ENCODE results near the gene FXYD7. TPM values are rescaled to one million over a fixed set of nuclear protein-coding genes. Genes with fewer than 3 reads are reported as not detected.

The FXYD7 gene
- total RNA-seq, 2 experiments from 2014 or later: 15.3 to 15.6 TPM

DNA sequence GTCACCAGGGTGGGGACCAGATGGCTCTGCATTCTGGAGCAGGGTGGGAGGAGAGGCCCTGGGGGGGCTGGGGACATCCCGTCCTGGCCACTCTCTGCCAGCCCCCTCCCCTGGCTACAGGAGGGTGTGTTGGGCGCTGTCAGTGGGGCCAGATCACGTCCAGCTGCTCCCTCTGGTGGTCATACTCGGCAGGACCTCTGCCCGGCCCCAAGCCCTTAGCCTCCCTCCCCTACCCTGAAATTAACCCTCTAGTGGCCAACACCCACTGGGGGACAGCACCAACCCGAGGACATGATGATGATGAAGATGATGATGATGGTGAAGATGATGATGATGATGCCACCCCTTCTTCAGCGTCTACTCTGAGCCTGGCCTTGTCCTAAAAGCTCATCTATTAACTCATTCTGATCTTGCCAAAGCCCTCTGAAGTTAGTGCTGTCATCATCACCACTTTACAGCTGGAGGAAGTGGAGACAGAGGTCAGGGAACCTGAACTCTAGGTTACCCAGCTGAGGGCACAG lies 7.6 kb upstream of the FXYD7 start:
- Histone ChIP-seq H3K4me3 (ENCODE audit: low read length) (no peak overlapping the region), H3K9me3 (ENCODE audit: control insufficient read depth in 1 of 2, insufficient read depth in 1 of 2, low read length in 2 of 2) (no peaks in the 10 kb centered on the region), H3K36me3 (ENCODE audit: insufficient read depth, low read length) (no peaks in the 10 kb centered on the region), H3K27me3 (ENCODE audit: control insufficient read depth in 1 of 2, insufficient read depth in 2 of 2, low read length in 2 of 2) (no peaks in the 10 kb centered on the region), H3K4me1 (ENCODE audit: insufficient read depth, low read length) (peaks cover 13% of the 10 kb centered on the region), H3K27ac (ENCODE audit: low read depth in 1 of 2, low read length in 2 of 2) (no peak overlapping the region)
- peak; percentile 92 for ATAC-seq (ENCODE audit: poor library complexity)
- intact Hi-C loops (cut with DNase I, micrococcal nuclease): loop anchor here in 1 of 2 experiments (2.0 kb wide), 1 partner anchor 21 kb away; the partner anchor contains the start of gene FXYD3
- ChIA-PET CTCF (interaction anchor here (0.7 to 2.2 kb wide), 4 partner anchors 22 to 375 kb away, joined by 3 to 10 read pairs (median 4); no protein-coding TSS in a partner anchor), POLR2A (interaction anchor here (0.8 to 1.1 kb wide), 2 partner anchors 10 to 76 kb away, joined by 3 read pairs; no protein-coding TSS in a partner anchor)
- H3K27me3 Mint-ChIP-seq: no peaks in the 10 kb centered on the region
- H3K4me3 Mint-ChIP-seq: no peak overlapping the region
- no peaks in the 10 kb centered on the region for H3K36me3 Mint-ChIP-seq (ENCODE audit: low read depth)
- TF ChIP-seq, protein P1, sequence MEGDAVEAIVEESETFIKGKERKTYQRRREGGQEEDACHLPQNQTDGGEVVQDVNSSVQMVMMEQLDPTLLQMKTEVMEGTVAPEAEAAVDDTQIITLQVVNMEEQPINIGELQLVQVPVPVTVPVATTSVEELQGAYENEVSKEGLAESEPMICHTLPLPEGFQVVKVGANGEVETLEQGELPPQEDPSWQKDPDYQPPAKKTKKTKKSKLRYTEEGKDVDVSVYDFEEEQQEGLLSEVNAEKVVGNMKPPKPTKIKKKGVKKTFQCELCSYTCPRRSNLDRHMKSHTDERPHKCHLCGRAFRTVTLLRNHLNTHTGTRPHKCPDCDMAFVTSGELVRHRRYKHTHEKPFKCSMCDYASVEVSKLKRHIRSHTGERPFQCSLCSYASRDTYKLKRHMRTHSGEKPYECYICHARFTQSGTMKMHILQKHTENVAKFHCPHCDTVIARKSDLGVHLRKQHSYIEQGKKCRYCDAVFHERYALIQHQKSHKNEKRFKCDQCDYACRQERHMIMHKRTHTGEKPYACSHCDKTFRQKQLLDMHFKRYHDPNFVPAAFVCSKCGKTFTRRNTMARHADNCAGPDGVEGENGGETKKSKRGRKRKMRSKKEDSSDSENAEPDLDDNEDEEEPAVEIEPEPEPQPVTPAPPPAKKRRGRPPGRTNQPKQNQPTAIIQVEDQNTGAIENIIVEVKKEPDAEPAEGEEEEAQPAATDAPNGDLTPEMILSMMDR (IDR thresholded peaks at IDR 0.05): peak; percentile 58
- peak in 13 of 14 experiments; percentile 42 to 81 (median 58) for DNase-seq
- peak overlapping the region; percentile 13 for H3K27ac Mint-ChIP-seq
- no peaks in the 10 kb centered on the region for H3K9me3 Mint-ChIP-seq
- peaks cover 8% of the 10 kb centered on the region for H3K4me1 Mint-ChIP-seq (ENCODE audit: low read depth)

DNA sequence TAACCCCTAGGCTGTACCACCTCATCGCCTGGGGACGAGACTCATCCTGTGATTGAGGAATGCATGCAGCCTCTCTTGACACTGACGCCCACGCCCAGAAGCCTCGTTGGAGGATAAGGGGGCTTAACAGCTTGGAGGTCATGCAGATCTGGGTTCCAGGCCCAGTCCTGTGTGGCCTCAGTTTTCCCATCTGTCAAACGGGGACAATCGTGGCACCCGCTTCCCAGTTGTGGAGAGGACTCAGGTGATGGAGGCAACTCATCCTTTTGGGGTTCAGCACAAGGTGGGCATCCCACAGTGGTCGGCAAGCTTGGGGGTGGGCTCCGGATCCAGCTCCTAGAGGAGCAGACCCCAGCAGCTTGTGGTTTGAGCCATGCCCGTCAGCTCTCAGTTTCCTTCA lies 6.8 kb upstream of the FXYD7 start:
- no peak overlapping the region for H3K4me3 ChIP-seq (ENCODE audit: low read length)
- no peaks in the 10 kb centered on the region for H3K36me3 ChIP-seq (ENCODE audit: insufficient read depth, low read length)
- peaks cover 15% of the 10 kb centered on the region for H3K4me1 Mint-ChIP-seq (ENCODE audit: low read depth)
- ChIA-PET POLR2A (interaction anchor here (0.8 to 1.1 kb wide), 2 partner anchors 11 to 75 kb away, joined by 3 read pairs; no protein-coding TSS in a partner anchor), CTCF (interaction anchor here (1.2 to 2.2 kb wide), 2 partner anchors 69 to 374 kb away, joined by 4 to 10 read pairs; no protein-coding TSS in a partner anchor)
- intact Hi-C loops (cut with DNase I, micrococcal nuclease): no loop called here
- H3K27me3 ChIP-seq (ENCODE audit: control insufficient read depth in 1 of 2, insufficient read depth in 2 of 2, low read length in 2 of 2): no peaks in the 10 kb centered on the region
- H3K9me3 Mint-ChIP-seq: no peaks in the 10 kb centered on the region
- TF ChIP-seq, protein P1 (IDR thresholded peaks at IDR 0.05): no peak
- no peak overlapping the region for H3K27ac ChIP-seq (ENCODE audit: low read depth in 1 of 2, low read length in 2 of 2)
- no peak overlapping the region for H3K27ac Mint-ChIP-seq
- no peaks in the 10 kb centered on the region for H3K27me3 Mint-ChIP-seq
- ATAC-seq (ENCODE audit: poor library complexity) (no peak), DNase-seq (no peak)
- H3K4me3 Mint-ChIP-seq: no peak overlapping the region
- H3K9me3 ChIP-seq (ENCODE audit: control insufficient read depth in 1 of 2, insufficient read depth in 1 of 2, low read length in 2 of 2): no peaks in the 10 kb centered on the region
- H3K4me1 ChIP-seq (ENCODE audit: insufficient read depth, low read length): peaks cover 20% of the 10 kb centered on the region
- H3K36me3 Mint-ChIP-seq (ENCODE audit: low read depth): no peaks in the 10 kb centered on the region

DNA sequence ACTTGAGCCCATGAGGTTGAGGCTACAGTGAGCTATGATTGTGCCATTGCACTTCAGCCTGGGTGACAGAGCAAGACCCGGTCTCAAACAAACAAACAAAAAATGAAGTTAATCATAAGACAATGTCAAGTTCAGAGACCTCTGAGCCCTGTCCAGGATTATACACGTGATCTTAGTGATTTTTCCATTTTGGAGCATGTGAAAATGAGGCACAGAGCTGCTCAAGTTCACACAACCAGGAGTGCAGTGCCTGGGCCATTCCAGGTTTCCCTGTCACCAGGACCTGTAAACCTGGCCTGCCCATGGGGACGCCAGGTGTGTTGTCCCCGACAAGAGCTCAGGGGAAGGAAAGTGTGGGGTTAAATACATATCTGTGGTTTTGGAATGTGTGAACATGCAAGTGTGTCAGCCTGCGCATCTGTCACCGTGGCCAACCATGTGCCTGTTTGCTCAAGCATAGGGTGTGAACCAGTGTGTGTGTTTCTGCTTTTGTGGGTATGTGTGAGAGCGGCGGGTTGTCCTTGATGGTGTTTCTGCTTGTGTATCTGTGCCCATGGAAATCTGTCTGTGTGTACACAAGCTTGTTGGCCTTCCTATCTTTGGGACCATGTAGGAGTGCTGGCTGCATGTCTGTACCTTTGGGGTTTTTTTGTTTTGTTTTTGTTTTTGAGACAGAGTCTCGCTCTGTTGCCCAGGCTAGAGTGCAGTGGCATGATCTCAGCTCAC lies 5.9 kb upstream of the FXYD7 start:
- H3K9me3 Mint-ChIP-seq: no peaks in the 10 kb centered on the region
- H3K4me1 Mint-ChIP-seq (ENCODE audit: low read depth): peaks cover 24% of the 10 kb centered on the region
- CTCF ChIA-PET: interaction anchor here (1.5 kb wide), 1 partner anchor 16 kb away, joined by 3 read pairs; no protein-coding TSS in a partner anchor
- TF ChIP-seq, protein P1 (IDR thresholded peaks at IDR 0.05): no peak
- intact Hi-C loops (cut with DNase I, micrococcal nuclease): no loop called here
- no peak for ATAC-seq (ENCODE audit: poor library complexity)
- POLR2A ChIA-PET: no interaction called here
- H3K27ac Mint-ChIP-seq: no peak overlapping the region
- Histone ChIP-seq H3K36me3 (ENCODE audit: insufficient read depth, low read length) (no peaks in the 10 kb centered on the region), H3K27me3 (ENCODE audit: control insufficient read depth in 1 of 2, insufficient read depth in 2 of 2, low read length in 2 of 2) (no peaks in the 10 kb centered on the region), H3K4me1 (ENCODE audit: insufficient read depth, low read length) (peaks cover 29% of the 10 kb centered on the region), H3K9me3 (ENCODE audit: control insufficient read depth in 1 of 2, insufficient read depth in 1 of 2, low read length in 2 of 2) (no peaks in the 10 kb centered on the region), H3K4me3 (ENCODE audit: low read length) (no peak overlapping the region), H3K27ac (ENCODE audit: low read depth in 1 of 2, low read length in 2 of 2) (no peak overlapping the region)
- H3K4me3 Mint-ChIP-seq: no peak overlapping the region
- H3K36me3 Mint-ChIP-seq (ENCODE audit: low read depth): no peaks in the 10 kb centered on the region
- no peak for DNase-seq
- no peaks in the 10 kb centered on the region for H3K27me3 Mint-ChIP-seq

Data from CD4-positive, alpha-beta T cell (primary cell).